SK-N-SH treated with all-trans-retinoic acid at 6 μM for 48 hours (cell line): Measurements from ENCODE around the gene PTPRG.

ENCODE experiments used
- ATAC-seq: fragments of 200-7000 bp; cut with Tn5 transposase; 3 replicates; pipeline ENCODE4 v1.9.1; 2020; ENCODE audit warnings: mild to moderate bottlenecking, moderate library complexity
- ARNTL ChIP-seq: fragments of 450-650 bp; formaldehyde crosslinking; IDR thresholded peaks from 2 replicates; pipeline ENCODE4 v1.5.0; 2020; ENCODE audit warnings: low read depth, mild to moderate bottlenecking, moderate library complexity, borderline replicate concordance
- CSDC2 ChIP-seq: fragments of 250-450 bp; sonication (Bioruptor Pico); IDR thresholded peaks from 2 replicates; pipeline ENCODE4 v1.5.0; 2020; ENCODE audit warnings: mild to moderate bottlenecking, moderate library complexity
- ESRRG ChIP-seq: fragments of 250-450 bp; sonication (Bioruptor Pico); IDR thresholded peaks from 2 replicates; pipeline ENCODE4 v1.6.1; 2021; ENCODE audit warnings: mild to moderate bottlenecking
- GLIS3 ChIP-seq: fragments of 250-450 bp; sonication (Bioruptor Pico); IDR thresholded peaks from 2 replicates; pipeline ENCODE4 v1.5.0; 2020; ENCODE audit warnings: mild to moderate bottlenecking, moderate library complexity
- OSR1 ChIP-seq: fragments of 250-450 bp; sonication (Bioruptor Pico); IDR thresholded peaks from 2 replicates; pipeline ENCODE4 v1.8.0; 2022; ENCODE audit warnings: moderate library complexity, mild to moderate bottlenecking, inconsistent platforms
- RARB ChIP-seq: fragments of 250-450 bp; sonication (Bioruptor Pico); IDR thresholded peaks from 2 replicates; pipeline ENCODE4 v1.8.0; 2021; ENCODE audit warnings: mild to moderate bottlenecking, moderate library complexity
- SNAI2 ChIP-seq: fragments of 250-450 bp; sonication (Bioruptor Pico); IDR thresholded peaks from 2 replicates; pipeline ENCODE4 v1.5.0; 2020; ENCODE audit warnings: mild to moderate bottlenecking, moderate library complexity
- TCF4 ChIP-seq: fragments of 250-450 bp; sonication (Bioruptor Pico); IDR thresholded peaks from 2 replicates; pipeline ENCODE4 v1.8.0; 2021; ENCODE audit warnings: mild to moderate bottlenecking, moderate library complexity, borderline replicate concordance
- TOX ChIP-seq: fragments of 250-450 bp; sonication (Bioruptor Pico); IDR thresholded peaks from 2 replicates; pipeline ENCODE4 v1.8.0; 2021; ENCODE audit warnings: mild to moderate bottlenecking, moderate library complexity, borderline replicate concordance
- TSHZ2 ChIP-seq: fragments of 250-450 bp; sonication (Bioruptor Pico); IDR thresholded peaks from 2 replicates; pipeline ENCODE4 v1.5.0; 2020; ENCODE audit warnings: mild to moderate bottlenecking, moderate library complexity
- ZC3H10 ChIP-seq: fragments of 250-450 bp; sonication (Bioruptor Pico); IDR thresholded peaks from 2 replicates; pipeline ENCODE4 v1.5.1; 2021; ENCODE audit warnings: mild to moderate bottlenecking, moderate library complexity
- ZFP3 ChIP-seq: fragments of 250-450 bp; sonication (Bioruptor Pico); IDR thresholded peaks from 2 replicates; pipeline ENCODE4 v1.5.0; 2020; ENCODE audit warnings: mild to moderate bottlenecking, moderate library complexity
- ZFP30 ChIP-seq: fragments of 450-650 bp; formaldehyde crosslinking; IDR thresholded peaks from 2 replicates; pipeline ENCODE4 v1.5.0; 2022; ENCODE audit warnings: mild to moderate bottlenecking, moderate library complexity
- ZNF565 ChIP-seq: fragments of 450-650 bp; formaldehyde crosslinking; conservative IDR thresholded peaks from 2 replicates; pipeline ENCODE4 v1.5.0; 2020; ENCODE audit warnings: low read depth, mild to moderate bottlenecking, moderate library complexity
- ZNF70 ChIP-seq: fragments of 450-650 bp; formaldehyde crosslinking; IDR thresholded peaks from 2 replicates; pipeline ENCODE4 v1.5.0; 2020; ENCODE audit warnings: mild to moderate bottlenecking, moderate library complexity
- ZNF8 ChIP-seq: fragments of 450-650 bp; formaldehyde crosslinking; IDR thresholded peaks from 2 replicates; pipeline ENCODE4 v1.5.0; 2020; ENCODE audit warnings: mild to moderate bottlenecking, moderate library complexity
- TF ChIP-seq, protein P1 (sequence below): fragments of 250-450 bp; sonication (Bioruptor Pico); IDR thresholded peaks from 2 replicates; pipeline ENCODE4 v1.8.0; 2021; ENCODE audit warnings: low read depth, mild to moderate bottlenecking, moderate library complexity, borderline replicate concordance
- TF ChIP-seq, protein P2 (sequence below): fragments of 250-450 bp; sonication (Bioruptor Pico); IDR thresholded peaks from 2 replicates; pipeline ENCODE4 v1.5.1; 2020; ENCODE audit warnings: low read depth, mild to moderate bottlenecking, moderate library complexity
- TF ChIP-seq, protein P3 (sequence below): fragments of 250-450 bp; sonication (Bioruptor Pico); IDR thresholded peaks from 2 replicates; pipeline ENCODE4 v1.8.0; 2020; ENCODE audit warnings: mild to moderate bottlenecking, moderate library complexity, borderline replicate concordance
- TF ChIP-seq, protein P4 (sequence below): fragments of 250-450 bp; sonication (Bioruptor Pico); IDR thresholded peaks from 2 replicates; pipeline ENCODE4 v1.5.1; 2021; ENCODE audit warnings: mild to moderate bottlenecking, moderate library complexity

The PTPRG gene

DNA sequence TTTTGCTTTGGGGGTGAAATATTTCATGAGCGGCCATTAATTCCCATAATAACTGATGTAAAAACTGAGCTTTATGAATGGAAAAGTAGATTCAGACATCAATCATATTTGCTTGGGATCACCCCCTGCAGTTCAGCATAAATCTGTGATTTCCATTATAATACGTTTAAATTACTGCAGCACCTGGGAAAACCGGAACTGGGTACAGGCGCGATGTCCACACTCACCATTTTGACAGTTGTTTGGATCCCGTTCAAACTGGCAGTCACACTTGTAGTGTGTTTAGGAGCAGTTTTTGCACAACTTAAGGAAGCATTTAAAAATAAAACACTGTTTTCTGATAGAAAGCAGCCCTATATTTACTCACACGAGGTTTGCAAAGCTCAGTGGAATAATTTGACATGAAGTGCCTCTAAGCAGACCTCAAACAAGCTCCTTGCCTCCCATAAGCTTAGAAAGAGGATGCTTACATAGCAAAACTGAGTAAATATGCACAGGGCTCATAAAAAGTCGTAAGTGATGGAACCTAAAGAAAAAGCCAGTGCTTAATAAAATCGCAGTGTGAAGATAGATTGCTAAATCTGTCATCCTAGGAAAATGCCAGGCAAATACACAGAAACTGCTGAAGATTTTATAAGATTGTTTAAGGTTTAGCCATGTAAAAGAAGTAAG is 377.6 kb downstream of the PTPRG start:
- no peak for ATAC-seq
- TF ChIP-seq ESRRG (no peak), ZNF70 (CRISPR knock-in tag) (no peak), ZC3H10 (CRISPR knock-in tag) (no peak), ZFP3 (CRISPR knock-in tag) (no peak), ZNF8 (CRISPR knock-in tag) (no peak), ZNF565 (CRISPR knock-in tag) (no peak), RARB (CRISPR knock-in tag) (no peak), TSHZ2 (CRISPR knock-in tag) (no peak), ZFP30 (CRISPR knock-in tag) (no peak), ARNTL (CRISPR knock-in tag) (no peak), TCF4 (CRISPR knock-in tag) (no peak)
- TF ChIP-seq, protein P1, sequence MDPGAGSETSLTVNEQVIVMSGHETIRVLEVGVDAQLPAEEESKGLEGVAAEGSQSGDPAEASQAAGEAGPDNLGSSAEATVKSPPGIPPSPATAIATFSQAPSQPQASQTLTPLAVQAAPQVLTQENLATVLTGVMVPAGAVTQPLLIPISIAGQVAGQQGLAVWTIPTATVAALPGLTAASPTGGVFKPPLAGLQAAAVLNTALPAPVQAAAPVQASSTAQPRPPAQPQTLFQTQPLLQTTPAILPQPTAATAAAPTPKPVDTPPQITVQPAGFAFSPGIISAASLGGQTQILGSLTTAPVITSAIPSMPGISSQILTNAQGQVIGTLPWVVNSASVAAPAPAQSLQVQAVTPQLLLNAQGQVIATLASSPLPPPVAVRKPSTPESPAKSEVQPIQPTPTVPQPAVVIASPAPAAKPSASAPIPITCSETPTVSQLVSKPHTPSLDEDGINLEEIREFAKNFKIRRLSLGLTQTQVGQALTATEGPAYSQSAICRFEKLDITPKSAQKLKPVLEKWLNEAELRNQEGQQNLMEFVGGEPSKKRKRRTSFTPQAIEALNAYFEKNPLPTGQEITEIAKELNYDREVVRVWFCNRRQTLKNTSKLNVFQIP (CRISPR knock-in tag): no peak
- TF ChIP-seq, protein P2, sequence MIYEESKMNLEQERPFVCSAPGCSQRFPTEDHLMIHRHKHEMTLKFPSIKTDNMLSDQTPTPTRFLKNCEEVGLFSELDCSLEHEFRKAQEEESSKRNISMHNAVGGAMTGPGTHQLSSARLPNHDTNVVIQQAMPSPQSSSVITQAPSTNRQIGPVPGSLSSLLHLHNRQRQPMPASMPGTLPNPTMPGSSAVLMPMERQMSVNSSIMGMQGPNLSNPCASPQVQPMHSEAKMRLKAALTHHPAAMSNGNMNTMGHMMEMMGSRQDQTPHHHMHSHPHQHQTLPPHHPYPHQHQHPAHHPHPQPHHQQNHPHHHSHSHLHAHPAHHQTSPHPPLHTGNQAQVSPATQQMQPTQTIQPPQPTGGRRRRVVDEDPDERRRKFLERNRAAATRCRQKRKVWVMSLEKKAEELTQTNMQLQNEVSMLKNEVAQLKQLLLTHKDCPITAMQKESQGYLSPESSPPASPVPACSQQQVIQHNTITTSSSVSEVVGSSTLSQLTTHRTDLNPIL (CRISPR knock-in tag): no peak
- TF ChIP-seq, all 23 proteins: peak for 0

DNA sequence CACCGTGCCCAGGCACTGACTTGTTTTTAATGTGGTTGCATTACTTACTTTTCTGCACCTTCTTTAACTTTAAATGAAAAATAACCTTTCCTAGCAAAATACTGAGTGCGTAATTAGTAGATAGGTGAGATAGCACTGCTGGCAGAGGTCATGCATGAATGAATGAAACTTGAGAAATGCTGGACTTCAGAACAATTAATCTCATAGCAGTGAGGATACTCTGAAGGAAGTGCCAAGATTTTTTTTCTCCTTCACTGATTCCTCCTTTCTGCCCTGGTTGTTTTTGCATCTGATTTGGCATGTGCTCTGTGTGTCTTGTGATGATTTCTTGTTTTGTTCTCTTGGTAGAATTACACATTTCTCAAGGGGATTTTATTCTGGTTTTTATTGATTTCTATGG is 378.9 kb downstream of the PTPRG start:
- TF ChIP-seq SNAI2 (CRISPR knock-in tag) (no peak), OSR1 (CRISPR knock-in tag) (no peak), ZNF565 (CRISPR knock-in tag) (no peak), CSDC2 (CRISPR knock-in tag) (no peak), ZNF8 (CRISPR knock-in tag) (no peak), TOX (CRISPR knock-in tag) (no peak), RARB (CRISPR knock-in tag) (no peak), ZC3H10 (CRISPR knock-in tag) (no peak), GLIS3 (CRISPR knock-in tag) (no peak), ESRRG (no peak)
- TF ChIP-seq, protein P1 (CRISPR knock-in tag): no peak
- TF ChIP-seq, protein P3, sequence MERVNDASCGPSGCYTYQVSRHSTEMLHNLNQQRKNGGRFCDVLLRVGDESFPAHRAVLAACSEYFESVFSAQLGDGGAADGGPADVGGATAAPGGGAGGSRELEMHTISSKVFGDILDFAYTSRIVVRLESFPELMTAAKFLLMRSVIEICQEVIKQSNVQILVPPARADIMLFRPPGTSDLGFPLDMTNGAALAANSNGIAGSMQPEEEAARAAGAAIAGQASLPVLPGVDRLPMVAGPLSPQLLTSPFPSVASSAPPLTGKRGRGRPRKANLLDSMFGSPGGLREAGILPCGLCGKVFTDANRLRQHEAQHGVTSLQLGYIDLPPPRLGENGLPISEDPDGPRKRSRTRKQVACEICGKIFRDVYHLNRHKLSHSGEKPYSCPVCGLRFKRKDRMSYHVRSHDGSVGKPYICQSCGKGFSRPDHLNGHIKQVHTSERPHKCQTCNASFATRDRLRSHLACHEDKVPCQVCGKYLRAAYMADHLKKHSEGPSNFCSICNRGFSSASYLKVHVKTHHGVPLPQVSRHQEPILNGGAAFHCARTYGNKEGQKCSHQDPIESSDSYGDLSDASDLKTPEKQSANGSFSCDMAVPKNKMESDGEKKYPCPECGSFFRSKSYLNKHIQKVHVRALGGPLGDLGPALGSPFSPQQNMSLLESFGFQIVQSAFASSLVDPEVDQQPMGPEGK (CRISPR knock-in tag): no peak
- TF ChIP-seq, protein P2 (CRISPR knock-in tag): no peak
- TF ChIP-seq, protein P4, sequence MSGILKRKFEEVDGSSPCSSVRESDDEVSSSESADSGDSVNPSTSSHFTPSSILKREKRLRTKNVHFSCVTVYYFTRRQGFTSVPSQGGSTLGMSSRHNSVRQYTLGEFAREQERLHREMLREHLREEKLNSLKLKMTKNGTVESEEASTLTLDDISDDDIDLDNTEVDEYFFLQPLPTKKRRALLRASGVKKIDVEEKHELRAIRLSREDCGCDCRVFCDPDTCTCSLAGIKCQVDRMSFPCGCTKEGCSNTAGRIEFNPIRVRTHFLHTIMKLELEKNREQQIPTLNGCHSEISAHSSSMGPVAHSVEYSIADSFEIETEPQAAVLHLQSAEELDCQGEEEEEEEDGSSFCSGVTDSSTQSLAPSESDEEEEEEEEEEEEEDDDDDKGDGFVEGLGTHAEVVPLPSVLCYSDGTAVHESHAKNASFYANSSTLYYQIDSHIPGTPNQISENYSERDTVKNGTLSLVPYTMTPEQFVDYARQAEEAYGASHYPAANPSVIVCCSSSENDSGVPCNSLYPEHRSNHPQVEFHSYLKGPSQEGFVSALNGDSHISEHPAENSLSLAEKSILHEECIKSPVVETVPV (CRISPR knock-in tag): no peak
- no peak for ATAC-seq
